GM12878 (cell line): ENCODE measurements around the gene MRPS27. TPM values are rescaled to one million over a fixed set of nuclear protein-coding genes. Genes with fewer than 3 reads are reported as not detected.

Experiments used
- ATAC-seq: fragments of 200-7000 bp; cut with Tn5 transposase; 3 replicates; pipeline ENCODE4 v1.9.1; 2020; ENCODE audit warnings: mild to moderate bottlenecking, moderate library complexity
- BruUV-seq: library from RNA; stranded (reverse); fragments of 400-500 nt; replicated peaks from 2 replicates; lab custom pipeline; 2021; lab: Mats Ljungman, UMichigan
- CTCF ChIA-PET: fragments of 300-600 bp; sonication (Branson Sonifier 250); formaldehyde crosslinking; extraction: SDS; loops from one replicate; lab custom pipeline; 2021; ENCODE audit warnings: inconsistent platforms; lab: Yijun Ruan, JAX
- POLR2A ChIA-PET: fragments of 350-600 bp; formaldehyde crosslinking; extraction: SDS; loops from one replicate; lab custom pipeline; 2021; ENCODE audit warnings: inconsistent platforms; lab: Charles Lee
- RAD21 ChIA-PET: fragments of 300-600 bp; sonication (Branson Sonifier 250); formaldehyde crosslinking; loops from one replicate; lab custom pipeline; 2023; ENCODE audit warnings: antibody characterized with exemption; ENCODE audit not compliant: unreplicated experiment; lab: Charles Lee
- SMC1A ChIA-PET: fragments of 300-600 bp; sonication (Branson Sonifier 250); formaldehyde crosslinking; loops from one replicate; lab custom pipeline; 2023; ENCODE audit not compliant: unreplicated experiment, uncharacterized antibody; lab: Charles Lee
- DNase-seq: peaks from one replicate; pipeline ENCODE4 v3.0.0-alpha.2; 2011; ENCODE audit warnings: low read depth, low spot score
- FAIRE-seq: peaks from 3 replicates; lab custom pipeline; 2011; peaks lifted over from hg19 to GRCh38; lab: Jason Lieb, UNC
- H2AFZ ChIP-seq: 2 replicates; pipeline ENCODE4 v1.6.0; 2011; ENCODE audit warnings: low read depth, low read length, control low read depth; ENCODE audit not compliant: control insufficient read depth
- H3K27ac ChIP-seq: 2 replicates; pipeline ENCODE4 v1.5.1; 2011; ENCODE audit warnings: control low read depth; ENCODE audit not compliant: control insufficient read depth, insufficient read depth
- H3K27me3 ChIP-seq, 2 experiments: replicated peaks in 1 of 2; 2 replicates each; pipeline versions ENCODE4 v1.6.0 to v1.6.1; 2011; ENCODE audit warnings: low read length in 1 of 2; ENCODE audit not compliant: control insufficient read depth in 2 of 2, insufficient read depth in 2 of 2
- H3K36me3 ChIP-seq, 2 experiments: 2 replicates each; pipeline ENCODE4 v1.5.1; 2011; ENCODE audit warnings: low read length in 1 of 2; ENCODE audit not compliant: control insufficient read depth in 2 of 2, insufficient read depth in 2 of 2
- H3K4me1 ChIP-seq: 2 replicates; pipeline ENCODE4 v1.6.1; 2011; ENCODE audit warnings: mild to moderate bottlenecking, low read length, moderate library complexity, mixed read lengths; ENCODE audit not compliant: control insufficient read depth, insufficient read depth
- H3K4me2 ChIP-seq: 2 replicates; pipeline ENCODE4 v1.6.0; 2011; ENCODE audit warnings: control low read depth; ENCODE audit not compliant: control insufficient read depth, insufficient read depth
- H3K4me3 ChIP-seq: fragments of 200-600 bp; sonication (generic); 2 replicates; pipeline ENCODE4 v1.5.1; 2016
- H3K79me2 ChIP-seq: 2 replicates; pipeline ENCODE4 v1.6.0; 2011; ENCODE audit warnings: low read length; ENCODE audit not compliant: control insufficient read depth, insufficient read depth
- H3K9ac ChIP-seq: 2 replicates; pipeline ENCODE4 v1.8.0; 2011; ENCODE audit warnings: low read length, control low read depth, mixed read lengths; ENCODE audit not compliant: control insufficient read depth, insufficient read depth
- H3K9me3 ChIP-seq: replicated peaks from 3 replicates; pipeline ENCODE4 v1.5.1; 2011; ENCODE audit warnings: mild to moderate bottlenecking, low read length; ENCODE audit not compliant: control insufficient read depth, insufficient read depth
- H4K20me1 ChIP-seq: 2 replicates; pipeline ENCODE4 v1.6.0; 2011; ENCODE audit not compliant: control insufficient read depth, insufficient read depth
- CBX3 ChIP-seq: fragments of 200-600 bp; sonication (generic); IDR thresholded peaks from 2 replicates; pipeline ENCODE4 v1.6.1; 2016; ENCODE audit warnings: low read depth, borderline replicate concordance
- SPI1 ChIP-seq: IDR thresholded peaks from 2 replicates; pipeline ENCODE4 v1.6.1; 2011; ENCODE audit warnings: low read depth, mild to moderate bottlenecking, low read length, moderate library complexity, borderline replicate concordance; ENCODE audit not compliant: insufficient read depth
- SREBF1 ChIP-seq: IDR thresholded peaks from 2 replicates; pipeline ENCODE4 v1.6.1; 2012; ENCODE audit warnings: mild to moderate bottlenecking, low read length
- WGBS: methylation state at CpG from one replicate; pipeline ENCODE4 v1.1.6; 2016; ENCODE audit warnings: low lambda C conversion rate; ENCODE audit not compliant: insufficient replicate concordance, insufficient coverage; ENCODE audit errors: missing lambda C conversion rate; 5-methylcytosine and 5-hydroxymethylcytosine counted together
- in situ Hi-C: fragments of 300-500 bp; cut with MboI; formaldehyde crosslinking; loops from 9 replicates; pipeline ENCODE4 v1.14.3; 2018; ENCODE audit warnings: mixed read lengths
- intact Hi-C: fragments of 100-400 bp; cut with micrococcal nuclease; formaldehyde crosslinking; loops from one replicate; pipeline ENCODE4 v1.14.2; 2022; ENCODE audit not compliant: unreplicated experiment
- polyA plus RNA-seq, 11 experiments: library from polyadenylated mRNA; depleted of rRNA in 4 of 11; unstranded in 6 of 11; stranded (reverse) in 5 of 11; fragments of >200 nt; fragmentation: Nextera tagmentation in 4 of 11; fragmentation: Illumina TruSeq in 1 of 11; extraction: Ambion mirVana in 4 of 11; extraction: Trizol in 1 of 11; gene quantifications; 1 replicate in 1 of 11; 2 replicates in 10 of 11; pipeline versions ENCODE4 v1.2.1 to v1.2.3, GENCODE V29; 2011 to 2016; ENCODE audit warnings: inconsistent platforms in 2 of 11, missing spikeins in 2 of 11, low read depth in 1 of 11
- total RNA-seq, 4 experiments: library from RNA; depleted of rRNA in 3 of 4; stranded (reverse); fragments of >200 nt in 3 of 4; fragmentation: Illumina TruSeq in 1 of 4; extraction: Trizol in 1 of 4; gene quantifications; 2 replicates each; pipeline versions ENCODE4 v1.2.1 to v1.2.3, GENCODE V29; 2013 to 2021

MRPS27 gene
- total and polyA plus RNA-seq, 10 of the 15 experiments (the other 5 are each of a cell fraction or from before 2014, with no cell fraction given) = 61.0 to 128 (median 93.0) TPM

DNA sequence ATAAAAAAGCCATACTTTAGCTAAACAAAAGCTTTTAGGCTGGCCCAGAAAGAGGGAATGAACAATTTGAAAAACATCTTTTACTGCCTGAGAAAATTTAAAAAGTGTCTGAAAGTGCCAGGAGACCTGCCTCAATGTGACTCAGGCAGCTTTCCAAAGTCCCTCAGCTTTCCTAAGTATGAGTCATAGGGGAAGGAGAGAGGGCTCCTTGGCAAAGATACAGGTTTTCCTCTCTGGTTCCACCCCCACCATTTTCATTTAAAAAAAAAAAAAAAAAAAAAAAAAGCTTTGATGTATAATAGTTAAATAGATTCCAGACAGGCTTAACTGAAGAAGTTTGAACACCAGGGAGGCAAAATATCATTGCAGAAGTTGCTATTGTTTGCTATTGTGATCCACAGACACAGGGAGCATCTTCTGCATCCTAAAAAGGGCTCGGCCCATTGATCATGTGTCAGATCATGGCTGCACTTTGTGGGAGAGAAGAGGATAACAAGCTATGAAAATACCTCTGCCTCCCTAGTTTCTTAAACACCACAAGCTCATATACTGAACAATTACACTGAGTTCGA is 71.5 kb downstream of the MRPS27 start:
- SMC1A ChIA-PET = interaction anchor here (0.8 to 2.8 kb wide), 13 partner anchors 8 to 110 kb away, joined by 3 to 9 read pairs (median 4); no protein-coding TSS in a partner anchor
- POLR2A ChIA-PET = interaction anchor here (0.6 to 1.5 kb wide), 4 partner anchors 16 to 71 kb away, joined by 3 to 5 read pairs (median 4); partner anchors contain the start of genes MRPS27 and PTCD2
- RAD21 ChIA-PET = interaction anchor here (1.0 to 2.1 kb wide), 3 partner anchors 14 to 112 kb away, joined by 3 to 7 read pairs (median 6); no protein-coding TSS in a partner anchor
- DNase-seq = no peak
- Histone ChIP-seq H4K20me1 (no peaks in the 10 kb centered on the region), H3K9me3 (no peaks in the 10 kb centered on the region), H3K27ac (no peak overlapping the region), H3K9ac (no peak overlapping the region), H3K79me2 (peaks cover 2% of the 10 kb centered on the region), H3K4me2 (no peak overlapping the region), H2AFZ (no peak overlapping the region), H3K4me3 (no peak overlapping the region), H3K27me3 (no peaks in the 10 kb centered on the region), H3K4me1 (peaks cover 10% of the 10 kb centered on the region; the same call in 1 of the 2 replicates), H3K36me3 (peaks cover 0 to 3% of the 10 kb centered on the region in 2 experiments; a peak in 2 of 4 replicates)
- CTCF ChIA-PET = interaction anchor here (0.8 to 3.1 kb wide), 11 partner anchors 9 to 276 kb away, joined by 3 to 13 read pairs (median 3); no protein-coding TSS in a partner anchor
- no peak for ATAC-seq
- no peak for FAIRE-seq
- in situ Hi-C loops = loop anchor here (10.0 kb wide), 1 partner anchor 464 kb away; no protein-coding TSS in a partner anchor
- 97% methylated on average over 2 of the region's 2 CpGs for WGBS
- no peak for TF ChIP-seq SREBF1
- no TSS peak for BruUV-seq
- intact Hi-C loops = loop anchor here (10.0 kb wide), 1 partner anchor 464 kb away; no protein-coding TSS in a partner anchor

DNA sequence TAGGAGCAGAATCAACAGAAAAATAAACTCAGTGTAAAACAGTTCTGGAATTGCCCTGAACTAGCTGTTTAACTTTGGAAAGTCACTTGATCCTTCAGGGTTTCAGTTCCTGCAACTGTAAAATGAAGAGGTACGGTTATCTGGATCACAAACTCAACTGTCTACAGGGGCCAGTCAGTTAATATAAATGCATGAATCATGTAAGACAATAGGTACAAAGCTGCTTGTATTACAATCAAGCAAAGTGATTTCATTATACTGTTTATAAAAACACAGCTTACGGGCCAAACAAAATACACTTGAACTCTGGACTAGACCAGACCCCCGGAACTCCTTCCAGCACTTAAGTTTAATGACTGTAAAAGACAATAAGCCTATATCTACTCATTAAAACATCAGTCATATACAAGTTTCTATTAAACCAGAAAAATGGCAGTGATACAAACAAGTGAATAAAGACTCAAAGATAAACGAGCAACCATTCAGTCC is 73.0 kb downstream of the MRPS27 start:
- FAIRE-seq (no peak), ATAC-seq (no peak), DNase-seq (no peak)
- TF ChIP-seq SPI1 (peak; percentile 59; the same call in 1 of the 2 replicates), CBX3 (no peak)
- H3K4me3 ChIP-seq = no peak overlapping the region
- H2AFZ ChIP-seq = no peak overlapping the region
- H3K27ac ChIP-seq = no peak overlapping the region
- 96% methylated on average over 4 of the region's 4 CpGs for WGBS
- ChIA-PET SMC1A (interaction anchor here (0.5 to 2.8 kb wide), 10 partner anchors 7 to 108 kb away, joined by 3 to 13 read pairs (median 5); no protein-coding TSS in a partner anchor), CTCF (interaction anchor here (1.2 to 3.1 kb wide), 8 partner anchors 9 to 107 kb away, joined by 3 to 13 read pairs (median 5); no protein-coding TSS in a partner anchor), POLR2A (interaction anchor here (1.3 kb wide), 1 partner anchor 61 kb away, joined by 3 read pairs; no protein-coding TSS in a partner anchor), RAD21 (interaction anchor here (0.8 to 2.1 kb wide), 3 partner anchors 51 to 572 kb away, joined by 3 to 6 read pairs (median 4); no protein-coding TSS in a partner anchor)
- BruUV-seq = no TSS peak
- no peak overlapping the region for H3K9ac ChIP-seq
- peaks cover 10% of the 10 kb centered on the region; the same call in 1 of the 2 replicates for H3K4me1 ChIP-seq
- no peaks in the 10 kb centered on the region for H4K20me1 ChIP-seq
- H3K79me2 ChIP-seq = peaks cover 3% of the 10 kb centered on the region
- peaks cover 0 to 1% of the 10 kb centered on the region in 2 experiments for H3K36me3 ChIP-seq
- no peaks in the 10 kb centered on the region for H3K27me3 ChIP-seq
- no peak overlapping the region for H3K4me2 ChIP-seq
- intact Hi-C loops (loop anchor here (10.0 kb wide), 1 partner anchor 462 kb away; no protein-coding TSS in a partner anchor), in situ Hi-C loops (loop anchor here (10.0 kb wide), 1 partner anchor 462 kb away; no protein-coding TSS in a partner anchor)
- no peaks in the 10 kb centered on the region for H3K9me3 ChIP-seq
